GM21367 (cell line): ENCODE measurements around the gene SMTNL2.
"Not testable (repeated sequence)": the region's sequence is repeated elsewhere in the genome, so short reads cannot be mapped to it uniquely, and the experiment has no call there.

Experiments used
- ATAC-seq: cut with Tn5 transposase; IDR thresholded peaks from one replicate; pipeline ENCODE4 v1.9.1; 2021; ENCODE audit not compliant: unreplicated experiment

Gene SMTNL2

DNA sequence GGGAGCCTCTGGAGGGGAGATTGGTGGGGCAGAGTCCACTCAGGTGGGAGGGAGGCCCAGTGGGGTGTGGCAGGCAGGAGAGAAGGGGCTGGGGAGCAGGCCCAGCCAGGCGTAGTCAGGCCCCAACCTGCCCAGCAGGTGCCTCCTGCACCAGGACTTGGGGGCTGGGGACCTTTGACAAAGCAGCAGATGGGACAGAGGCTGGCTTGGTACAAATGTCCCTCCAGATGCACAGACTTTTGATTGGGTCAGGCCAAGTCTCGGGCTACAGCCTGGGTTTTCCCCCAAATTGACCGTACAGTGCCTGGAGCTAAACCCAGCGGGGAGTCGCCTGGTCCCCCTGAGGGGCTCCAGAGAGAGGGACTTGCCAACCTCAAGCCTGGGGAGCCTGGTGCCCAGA lies 24.4 kb upstream of the SMTNL2 start:
- ATAC-seq: no peak

DNA sequence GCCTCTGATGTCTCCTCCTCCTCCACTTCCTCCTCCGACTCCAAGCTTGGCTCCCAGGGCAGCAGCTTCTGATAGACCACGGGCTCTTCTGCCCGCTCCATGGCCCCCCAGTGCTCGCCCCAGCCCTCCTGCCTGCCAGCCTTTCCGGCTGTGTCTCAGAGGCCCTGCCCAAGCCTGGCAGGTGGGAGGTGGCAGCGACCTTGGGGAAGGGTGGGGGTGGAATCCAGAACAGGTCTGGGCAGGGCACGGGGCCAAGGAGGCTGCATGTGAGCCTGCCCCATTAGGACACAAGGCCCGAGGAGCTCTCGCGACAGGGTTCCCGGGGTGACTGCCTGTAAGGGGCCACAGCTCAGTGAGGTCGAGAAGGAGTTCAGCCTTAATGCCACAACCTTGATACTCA lies 23.9 kb upstream of the SMTNL2 start, which contains the start of gene GGT6:
TSS of gene GGT6 (minus strand) at position 157 of the 400 bp plus-strand sequence. CDS start at position 101, 56 bp downstream.
- no peak for ATAC-seq

DNA sequence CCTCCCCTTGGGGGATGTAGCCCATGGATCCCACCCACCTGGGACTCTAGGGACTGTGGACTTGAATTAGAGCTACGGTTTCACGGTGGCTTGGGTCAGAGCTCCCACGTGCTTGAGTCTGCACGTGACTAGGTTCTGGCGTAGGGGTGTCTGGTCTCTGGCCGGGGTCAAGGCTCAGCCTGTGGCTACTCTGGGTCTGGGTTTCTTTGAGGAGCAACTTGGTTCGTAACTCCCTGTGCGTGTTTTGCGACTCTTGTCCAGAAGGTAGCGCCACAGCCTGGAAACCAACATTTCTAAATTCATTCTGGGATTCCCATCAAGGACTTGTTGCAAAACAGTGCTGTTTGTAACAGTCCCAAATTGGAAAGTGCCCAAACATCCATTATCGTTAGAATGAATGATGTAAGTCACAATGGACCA lies 23.5 kb upstream of the SMTNL2 start:
- no peak for ATAC-seq

DNA sequence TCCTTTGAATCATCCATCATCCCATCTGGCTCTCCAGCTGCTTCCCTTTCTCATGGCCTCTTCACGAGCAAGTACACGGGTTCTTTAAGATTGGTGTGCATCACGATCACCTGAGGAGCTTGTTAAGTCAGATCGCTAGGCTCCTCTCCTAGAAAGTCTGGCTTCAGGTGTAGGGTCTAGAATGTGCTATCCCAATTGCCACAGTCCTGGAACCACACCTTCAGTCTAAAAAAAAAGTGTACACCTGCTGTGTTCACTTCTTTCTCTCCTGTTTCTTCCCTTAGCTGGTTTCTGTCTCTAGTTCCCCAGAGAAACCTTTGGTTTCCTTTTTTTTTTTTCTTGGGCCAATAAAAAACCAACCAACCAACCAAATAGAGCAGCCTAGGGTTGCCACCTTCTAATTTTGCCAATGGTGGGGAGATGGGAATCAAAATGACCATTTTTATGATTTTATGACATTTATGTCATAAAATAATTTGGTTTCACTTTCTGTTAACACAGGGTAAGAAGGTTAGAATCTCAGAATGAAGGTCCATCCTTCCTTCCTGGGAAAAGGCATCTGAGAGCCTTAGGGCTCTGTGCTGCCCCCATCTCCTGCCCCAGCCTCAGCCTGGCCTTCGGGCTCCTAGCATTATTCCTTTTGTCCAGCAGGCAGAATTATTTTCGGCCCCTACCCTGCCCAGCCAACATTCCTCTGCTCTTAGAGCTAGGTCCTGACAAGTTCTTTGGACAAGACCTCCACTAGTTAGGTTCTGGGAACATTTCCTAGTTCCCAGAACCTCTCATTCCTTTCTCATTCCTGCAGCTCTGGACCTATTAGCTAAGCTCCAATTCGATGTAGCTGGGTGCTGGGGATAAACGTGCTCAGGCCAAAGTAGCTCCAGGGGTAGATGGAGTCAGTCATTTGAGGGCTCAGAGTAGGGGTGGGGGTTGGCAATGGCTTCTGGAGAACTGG lies 22.0 kb upstream of the SMTNL2 start:
- ATAC-seq: no peak

DNA sequence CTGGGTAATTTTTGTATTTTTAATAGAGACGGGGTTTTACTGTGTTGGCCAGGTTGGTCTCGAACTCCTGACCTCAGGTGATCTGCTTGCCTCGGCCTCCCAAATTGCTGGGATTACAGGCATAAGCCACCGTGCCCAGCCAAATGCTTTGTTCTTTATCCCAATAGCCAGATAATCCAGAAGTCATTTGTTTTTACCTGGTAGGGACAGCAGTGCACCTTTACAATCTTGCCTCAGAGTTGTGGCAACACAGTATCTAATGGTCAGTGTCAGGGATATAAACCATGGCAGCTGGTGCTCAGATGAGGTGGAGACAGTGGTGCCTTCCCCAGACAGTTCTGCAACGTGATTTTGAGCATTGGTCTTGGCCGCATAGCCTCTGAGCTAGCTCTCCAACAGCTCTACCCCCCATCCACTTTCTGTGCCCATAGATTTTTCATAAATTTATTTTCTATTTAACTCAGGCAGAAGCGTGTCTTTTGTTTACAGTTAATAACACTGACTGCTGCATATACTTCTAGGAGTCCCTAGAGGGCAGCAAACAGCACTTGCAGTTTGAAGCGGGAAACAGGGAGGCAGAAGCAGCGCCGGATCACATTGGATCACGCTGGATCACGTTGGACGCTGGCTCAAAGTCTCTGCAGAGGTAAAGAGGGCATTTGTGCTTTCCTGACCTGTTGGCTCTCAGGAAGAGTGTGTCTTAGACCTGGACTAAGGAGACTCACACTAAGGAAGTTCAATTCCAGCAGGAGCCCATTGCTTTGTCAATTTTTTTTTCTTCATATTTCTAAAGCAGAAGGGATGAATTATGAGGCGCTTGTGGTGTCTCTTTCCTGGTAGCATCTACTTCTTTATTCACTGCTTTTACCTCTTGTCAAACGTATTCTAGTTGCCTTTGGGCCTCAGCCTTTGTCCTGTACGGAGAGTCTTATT lies 18.9 kb upstream of the SMTNL2 start:
- no peak for ATAC-seq

DNA sequence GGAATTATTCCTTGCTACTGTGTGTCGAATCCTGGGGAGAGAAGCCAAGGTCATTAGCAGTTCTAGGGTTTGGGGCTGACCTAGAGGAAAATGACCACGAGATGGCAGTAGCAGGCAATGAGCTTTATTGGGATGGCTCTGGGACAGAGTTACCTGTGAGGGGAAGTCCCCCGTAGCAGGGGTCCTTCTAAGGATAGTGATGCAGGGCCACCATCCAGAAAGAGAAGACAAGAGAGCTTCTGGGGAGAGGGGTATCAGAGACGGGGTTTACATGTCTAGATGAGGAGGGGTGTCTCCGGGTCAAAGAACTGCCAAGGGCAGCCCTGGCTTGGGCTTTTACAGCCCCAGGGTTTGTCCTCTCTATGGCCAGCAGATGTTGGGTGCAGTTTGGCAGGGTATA lies 17.5 kb upstream of the SMTNL2 start:
- no peak for ATAC-seq

DNA sequence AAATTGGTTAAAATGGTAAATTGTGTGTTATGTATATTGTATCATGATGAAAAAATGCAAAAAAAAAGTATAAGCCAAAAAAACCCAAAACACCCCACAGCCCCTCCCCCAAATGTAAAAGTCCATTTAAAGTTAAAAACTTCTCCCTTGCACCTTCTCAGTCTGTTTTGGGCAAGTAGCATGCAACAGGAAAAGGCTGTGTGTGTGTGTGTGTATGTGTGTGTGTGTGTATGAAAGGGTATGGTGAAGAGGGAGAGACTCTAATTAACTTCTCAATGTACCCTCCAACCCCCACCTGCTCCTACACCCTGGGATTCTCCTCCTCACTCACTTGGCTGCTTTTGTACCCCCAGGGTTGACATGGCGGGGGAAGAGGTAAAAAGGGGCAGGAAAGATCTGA lies 14.7 kb upstream of the SMTNL2 start:
- no peak for ATAC-seq

DNA sequence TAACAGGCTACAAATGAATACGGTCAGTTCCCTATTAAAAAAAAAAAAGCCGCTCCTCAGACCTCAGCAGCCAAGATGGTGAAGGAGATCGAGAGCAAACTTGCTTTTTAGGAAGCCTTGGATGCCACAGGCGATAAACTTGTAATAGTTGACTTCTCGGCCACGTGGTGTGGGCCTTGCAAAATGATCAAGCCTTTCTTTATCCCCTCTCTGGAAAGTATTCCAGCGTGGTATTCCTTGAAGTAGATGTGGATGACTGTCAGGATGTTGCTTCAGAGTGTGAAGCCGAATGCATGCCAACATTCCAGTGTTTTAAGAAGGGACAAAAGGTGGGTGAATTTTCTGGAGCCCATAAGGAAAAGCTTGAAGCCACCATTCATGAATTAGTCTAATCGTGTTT lies 12.2 kb upstream of the SMTNL2 start:
- ATAC-seq: no peak

DNA sequence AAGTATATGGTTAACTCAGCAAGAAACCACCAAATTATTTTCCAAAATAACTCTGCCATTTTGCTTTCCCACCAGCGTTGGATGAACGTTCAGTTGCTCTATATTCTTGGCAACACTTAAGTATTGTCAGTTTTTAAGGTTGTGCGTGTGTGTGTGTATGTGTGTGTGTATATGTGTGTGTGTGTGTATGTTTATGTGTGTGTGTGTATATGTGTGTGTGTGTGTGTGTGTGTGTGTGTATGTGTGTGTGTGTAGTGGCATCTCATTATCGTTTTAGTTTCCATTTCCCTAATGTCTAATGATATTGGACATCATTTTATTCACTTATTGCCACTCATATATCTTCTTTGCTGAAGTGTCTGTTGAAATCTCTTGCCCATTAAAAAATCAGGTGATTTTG lies 11.2 kb upstream of the SMTNL2 start:
- no peak for ATAC-seq

DNA sequence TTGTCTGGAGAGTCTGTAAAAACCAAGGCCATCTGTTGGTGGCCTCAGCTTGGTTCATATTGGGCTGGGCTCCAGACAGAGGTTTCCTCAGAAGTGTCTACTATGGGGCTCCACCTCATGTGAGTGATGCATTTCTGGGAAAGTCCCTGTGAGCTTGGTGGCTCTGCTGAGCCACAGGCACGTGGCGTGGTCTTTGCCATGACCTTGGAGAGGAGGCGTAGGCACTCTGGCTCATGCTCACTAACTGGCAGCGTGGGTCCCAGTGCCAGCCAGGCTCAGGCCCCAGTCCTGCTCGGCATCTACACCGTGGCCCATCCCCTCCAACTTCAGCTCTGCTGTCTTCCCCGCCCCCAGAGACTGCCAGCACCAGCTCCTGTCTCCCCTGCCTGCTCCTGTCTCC lies 10.7 kb upstream of the SMTNL2 start:
- ATAC-seq: no peak

DNA sequence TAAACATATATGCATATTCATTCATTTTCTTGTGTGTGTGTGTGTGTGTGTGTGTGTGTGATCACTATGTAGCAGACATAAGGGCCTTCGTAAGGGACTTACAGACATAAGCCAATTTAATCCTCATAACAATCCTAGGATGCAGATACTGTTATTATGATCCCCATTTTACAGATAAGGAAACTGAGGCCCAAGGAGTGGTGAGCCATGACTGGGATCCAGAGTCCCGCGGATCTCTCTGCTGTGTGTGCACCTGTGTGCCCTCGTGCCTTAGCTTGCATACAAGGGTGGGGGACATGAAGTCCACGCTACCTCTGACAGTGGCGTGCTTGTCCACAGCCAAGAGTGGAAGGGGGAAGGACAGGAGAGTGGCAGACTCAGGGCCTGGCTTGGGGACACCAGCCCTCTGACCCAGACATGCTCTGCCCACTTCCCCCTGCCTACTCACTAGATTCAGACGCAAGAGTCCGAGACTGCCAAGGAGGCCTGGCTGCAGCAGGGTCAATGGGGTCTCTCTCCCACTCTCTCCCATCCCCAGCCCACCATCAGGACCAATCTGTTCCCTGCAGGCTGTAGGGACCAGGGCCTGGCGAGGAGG lies 9.8 kb upstream of the SMTNL2 start:
- ATAC-seq: no peak

DNA sequence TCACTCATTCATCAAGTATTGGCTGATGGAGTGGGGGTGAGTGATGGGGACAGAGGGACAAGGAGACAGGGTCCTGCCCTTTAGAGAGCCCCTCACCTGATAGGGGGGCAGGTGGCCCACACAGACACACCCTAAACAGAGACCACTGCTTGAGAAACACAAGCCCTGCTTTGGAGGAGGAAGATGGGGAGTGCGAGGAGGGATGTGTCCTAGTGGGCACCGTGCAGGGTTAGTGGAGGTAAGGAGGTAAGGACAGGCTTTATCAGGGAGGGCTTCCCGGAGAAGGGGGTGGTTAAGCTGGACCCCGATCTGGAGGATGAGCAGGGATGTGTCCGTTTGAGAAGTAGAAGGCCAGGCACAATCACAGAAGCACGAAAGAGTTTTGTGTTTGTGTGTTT lies 8.2 kb upstream of the SMTNL2 start:
- no peak for ATAC-seq

DNA sequence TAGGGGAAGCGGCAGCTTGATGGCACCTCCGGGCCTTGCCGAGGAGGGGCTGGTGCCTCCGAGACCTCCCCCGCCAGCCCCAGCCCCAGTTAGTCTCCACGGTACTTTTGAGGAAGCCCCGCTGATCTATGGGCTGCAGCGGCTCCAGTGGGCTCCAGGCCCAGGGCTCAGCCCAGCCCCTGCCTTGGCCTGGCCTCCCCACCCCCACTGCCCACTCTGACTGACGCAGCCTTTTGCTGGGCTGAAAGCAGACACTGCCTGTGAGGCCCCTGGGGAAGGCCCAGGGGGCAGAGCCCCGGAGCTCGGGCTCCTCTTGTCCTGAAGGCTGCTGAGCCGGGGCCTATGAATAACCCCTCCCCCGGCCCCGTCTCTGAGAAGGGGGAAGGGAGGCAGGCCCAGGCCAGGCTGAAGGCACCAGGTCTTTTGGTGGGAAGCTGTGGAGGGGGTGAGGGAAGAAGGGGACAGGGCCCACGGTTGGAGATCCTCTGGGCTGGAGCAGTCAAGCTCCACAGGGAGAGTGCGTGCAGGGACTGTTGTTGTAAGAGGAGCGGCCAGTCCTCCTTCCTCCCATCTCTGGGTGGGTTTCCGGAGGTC lies 7.5 kb upstream of the SMTNL2 start:
- no peak for ATAC-seq

DNA sequence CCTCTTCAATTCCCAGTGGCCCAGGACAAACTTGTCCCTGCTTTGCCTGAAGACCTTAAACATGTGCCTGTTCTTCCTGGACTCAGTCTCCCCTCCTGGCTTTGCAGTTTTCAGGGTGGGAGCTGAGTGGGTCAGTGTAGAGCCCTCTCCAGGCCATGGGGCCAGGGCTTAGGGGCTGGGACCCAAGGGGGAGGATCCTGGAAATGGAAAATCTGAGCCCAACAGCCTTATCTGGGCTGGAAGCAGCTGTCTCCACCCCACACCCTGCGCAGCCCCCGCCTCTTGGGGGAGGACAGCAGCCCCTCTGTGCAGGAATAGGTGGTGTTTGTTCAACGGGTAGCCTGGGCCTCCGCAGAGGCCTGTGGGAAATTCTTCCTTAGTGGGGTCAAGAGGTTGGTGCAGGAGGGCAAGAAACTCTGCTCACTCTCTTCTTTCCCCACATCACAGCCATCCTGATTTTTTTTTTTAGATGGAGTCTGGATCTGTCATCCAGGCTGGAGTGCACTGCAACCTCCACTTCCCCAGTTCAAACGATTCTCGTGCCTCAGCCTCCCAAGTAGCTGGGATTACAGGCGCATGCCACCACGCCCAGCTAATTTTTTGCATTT lies 6.8 kb upstream of the SMTNL2 start:
- no peak for ATAC-seq

DNA sequence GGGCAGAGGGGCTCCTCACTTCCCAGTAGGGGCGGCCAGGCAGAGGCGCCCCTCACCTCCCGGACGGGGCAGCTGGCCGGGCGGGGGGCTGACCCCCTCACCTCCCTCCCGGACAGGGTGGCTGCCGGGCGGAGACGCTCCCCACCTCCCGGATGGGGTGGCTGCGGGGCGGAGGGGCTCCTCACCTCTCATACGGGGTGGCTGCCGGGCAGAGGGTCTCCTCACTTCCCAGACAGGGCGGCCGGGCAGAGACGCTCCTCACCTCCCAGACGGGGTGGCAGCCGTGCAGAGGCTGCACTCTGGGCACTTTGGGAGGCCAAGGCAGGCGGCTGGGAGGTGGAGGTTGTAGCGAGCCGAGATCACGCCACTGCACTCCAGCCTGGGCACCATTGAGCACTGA lies 6.0 kb upstream of the SMTNL2 start:
- ATAC-seq: not testable (repeated sequence)

DNA sequence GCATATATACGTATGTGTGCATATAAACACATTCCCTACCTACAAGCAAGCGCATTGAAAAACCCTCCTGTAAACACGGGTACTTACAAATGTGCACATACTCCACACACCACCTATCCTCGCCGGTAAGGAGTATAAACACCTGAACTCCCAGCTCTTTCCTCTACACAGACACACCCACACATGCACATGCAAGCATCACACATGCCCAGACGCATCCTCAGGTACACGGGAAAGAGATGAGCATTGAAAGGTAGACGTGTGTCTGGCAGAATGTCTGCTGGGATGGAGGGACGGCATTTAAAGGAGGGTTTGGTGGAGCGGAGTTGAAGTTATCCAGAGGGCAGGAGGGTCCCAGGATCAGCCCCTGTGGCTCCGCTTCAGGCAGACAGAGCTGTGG lies 4.7 kb upstream of the SMTNL2 start:
- ATAC-seq: no peak

DNA sequence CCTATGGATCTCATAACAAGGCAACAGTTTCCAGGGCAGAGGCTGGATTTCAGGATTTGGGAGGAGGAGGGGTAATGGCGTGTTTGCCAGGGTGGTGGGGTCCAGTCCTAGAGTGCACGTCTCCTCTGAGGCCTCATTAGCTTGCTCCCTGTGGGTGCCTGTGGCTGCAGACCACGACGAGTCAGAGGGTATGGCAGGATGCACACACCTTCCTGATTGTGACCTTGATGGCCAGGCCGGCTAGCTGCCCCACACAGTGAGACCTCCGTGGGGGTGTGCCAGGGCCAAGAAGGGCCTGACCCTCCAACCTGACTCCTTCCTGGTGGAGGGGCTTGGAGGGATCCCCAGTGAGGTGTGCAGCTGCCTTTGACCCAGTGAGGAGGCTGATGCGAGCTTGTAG lies 4.0 kb upstream of the SMTNL2 start:
- ATAC-seq: no peak

DNA sequence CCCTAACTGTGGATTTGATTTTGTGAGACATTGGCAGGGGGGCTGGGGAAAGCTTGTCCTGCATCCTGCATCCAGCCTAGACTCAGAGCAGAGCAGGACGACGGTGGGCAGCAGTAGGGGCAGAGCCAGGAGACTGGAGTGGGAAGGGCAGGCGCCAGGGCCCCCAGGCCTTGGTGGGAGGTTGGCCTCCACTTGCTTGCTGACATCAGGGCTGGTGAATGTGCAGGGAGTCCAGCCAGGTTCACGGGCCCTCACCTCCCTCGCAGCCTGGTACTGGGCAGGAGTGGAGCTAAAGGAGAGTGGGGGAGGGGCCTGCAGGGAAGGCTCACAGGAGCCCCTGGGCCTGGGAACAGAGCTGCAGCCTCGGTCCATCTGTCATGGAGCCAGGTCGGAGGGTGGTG lies 2.2 kb upstream of the SMTNL2 start:
- no peak for ATAC-seq

DNA sequence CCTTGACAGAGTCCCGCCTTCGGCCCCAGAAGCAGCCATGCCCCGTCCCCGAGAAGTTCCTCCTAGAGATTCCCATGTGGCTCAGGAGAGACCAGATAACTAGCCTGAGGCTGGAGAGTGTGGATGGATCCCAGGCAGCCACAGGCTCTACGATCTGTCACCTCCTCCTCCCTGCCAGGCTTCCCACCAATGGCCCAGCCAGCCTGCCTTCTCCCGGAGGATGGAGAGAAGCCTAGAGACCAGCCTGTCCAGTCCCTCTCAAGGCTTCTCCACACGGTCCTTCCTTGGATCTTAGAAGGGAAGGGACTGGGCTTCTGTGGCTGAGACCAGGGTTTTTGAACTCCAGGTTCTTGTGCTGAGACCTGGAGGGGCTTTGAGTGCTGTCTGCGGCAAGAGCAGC lies 1.6 kb upstream of the SMTNL2 start:
- no peak for ATAC-seq

DNA sequence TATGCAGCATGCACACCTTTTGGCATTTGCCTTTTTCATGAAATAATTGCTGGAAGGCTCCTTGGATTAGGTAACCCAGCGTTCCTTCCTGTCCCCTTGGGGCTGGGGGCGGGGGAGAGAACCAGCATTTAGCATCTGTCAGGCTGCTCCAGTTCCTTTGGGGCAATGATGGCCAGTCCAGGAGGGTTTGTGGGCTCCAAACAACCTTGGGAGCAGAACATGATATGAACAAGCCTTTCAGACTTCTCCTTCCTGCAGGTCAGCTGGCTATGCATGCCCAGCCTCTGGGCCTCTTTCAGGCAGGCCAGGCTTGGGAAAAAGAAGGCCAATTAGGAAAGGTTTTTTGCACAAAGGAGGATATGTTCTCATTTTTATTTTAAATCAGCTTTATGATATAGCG lies 1.1 kb upstream of the SMTNL2 start:
- no peak for ATAC-seq

DNA sequence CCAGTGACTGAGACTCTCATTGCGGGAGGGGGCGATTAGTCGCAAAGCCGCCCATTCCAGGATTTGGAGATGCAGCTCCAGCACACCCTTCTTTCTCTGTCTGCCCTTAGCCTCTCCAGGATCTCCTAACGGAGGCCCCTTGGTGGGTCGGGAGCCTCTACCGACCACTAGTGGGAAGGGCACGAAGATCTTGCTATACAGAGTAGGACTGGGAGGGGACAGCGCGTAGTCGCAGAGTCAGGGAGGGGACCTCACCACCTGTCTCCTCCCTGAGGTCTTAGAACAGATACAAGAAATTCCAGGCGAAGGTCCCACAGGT lies 588 bp upstream of the SMTNL2 start:
- no peak for ATAC-seq
